NCI-H1048 (cell line): ENCODE data around the gene FRMD5.
A peak's percentile ranks its signal among the peaks of the same experiment; 100 is the strongest.

Source experiments
- DNase-seq: peaks from one replicate; lab custom pipeline; 2025; lab: John Stamatoyannopoulos, UW

FRMD5 gene

DNA sequence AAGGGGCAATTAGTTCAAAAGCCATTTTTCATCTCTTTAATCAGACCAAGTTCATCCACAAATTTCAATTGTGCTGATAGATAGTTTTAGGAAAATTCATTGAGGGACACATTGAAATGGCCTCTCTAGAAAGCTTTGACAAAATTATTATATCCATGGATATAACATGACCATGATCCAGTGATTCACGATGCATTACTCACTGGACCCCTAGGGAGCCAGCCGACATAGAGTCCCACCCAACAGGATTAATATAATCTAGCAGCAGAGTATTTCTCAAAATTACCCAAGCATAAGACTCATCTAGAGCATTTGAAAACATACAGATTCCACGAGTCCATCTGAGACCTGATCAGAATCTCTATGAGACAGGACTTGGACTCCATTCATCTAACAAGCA, 100.3 kb downstream of the FRMD5 start:
- no peak for DNase-seq

- DNase-seq, result no peak
These were observed 101.2 kb downstream of the FRMD5 start for GRCh38 chr15:44093836-44094235.

- DNase-seq, result no peak
These were observed 102.8 kb downstream of the FRMD5 start for GRCh38 chr15:44092221-44092620.

GRCh38 chr15:44087578-44088465, 107.2 kb downstream of the FRMD5 start:
- DNase-seq, result no peak

- no peak for DNase-seq
These were observed 110.3 kb downstream of the FRMD5 start for GRCh38 chr15:44084770-44085169.

- DNase-seq, result no peak
These were observed 110.9 kb downstream of the FRMD5 start for GRCh38 chr15:44084171-44084570.

DNA sequence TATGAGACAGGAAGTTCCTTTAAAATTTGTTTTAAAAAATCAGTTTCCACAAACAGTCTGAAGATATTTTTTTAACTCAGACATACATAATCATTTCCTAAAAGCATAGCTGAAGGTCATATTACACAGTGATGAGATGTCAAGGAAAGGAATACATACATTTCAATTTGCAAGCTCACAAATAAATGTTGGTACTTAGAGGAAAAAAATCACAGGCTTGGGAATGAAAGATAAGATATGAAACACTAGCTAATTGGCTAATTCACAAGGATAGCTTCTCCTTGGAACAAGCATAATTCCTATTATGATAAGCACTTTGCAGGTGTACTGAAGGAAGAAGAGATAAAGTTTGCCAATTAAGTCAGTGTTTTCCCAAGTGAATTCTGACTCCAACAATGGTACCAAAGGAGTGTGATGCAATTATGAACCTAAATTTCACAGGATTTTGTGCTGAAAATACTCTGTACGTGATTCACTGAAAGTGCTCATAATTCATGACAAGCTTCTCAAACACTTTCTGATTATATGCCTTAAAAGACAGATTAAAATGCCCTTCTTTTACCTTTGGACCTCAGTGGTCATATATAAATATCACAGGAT, 112.4 kb downstream of the FRMD5 start:
- DNase-seq, result no peak

DNA sequence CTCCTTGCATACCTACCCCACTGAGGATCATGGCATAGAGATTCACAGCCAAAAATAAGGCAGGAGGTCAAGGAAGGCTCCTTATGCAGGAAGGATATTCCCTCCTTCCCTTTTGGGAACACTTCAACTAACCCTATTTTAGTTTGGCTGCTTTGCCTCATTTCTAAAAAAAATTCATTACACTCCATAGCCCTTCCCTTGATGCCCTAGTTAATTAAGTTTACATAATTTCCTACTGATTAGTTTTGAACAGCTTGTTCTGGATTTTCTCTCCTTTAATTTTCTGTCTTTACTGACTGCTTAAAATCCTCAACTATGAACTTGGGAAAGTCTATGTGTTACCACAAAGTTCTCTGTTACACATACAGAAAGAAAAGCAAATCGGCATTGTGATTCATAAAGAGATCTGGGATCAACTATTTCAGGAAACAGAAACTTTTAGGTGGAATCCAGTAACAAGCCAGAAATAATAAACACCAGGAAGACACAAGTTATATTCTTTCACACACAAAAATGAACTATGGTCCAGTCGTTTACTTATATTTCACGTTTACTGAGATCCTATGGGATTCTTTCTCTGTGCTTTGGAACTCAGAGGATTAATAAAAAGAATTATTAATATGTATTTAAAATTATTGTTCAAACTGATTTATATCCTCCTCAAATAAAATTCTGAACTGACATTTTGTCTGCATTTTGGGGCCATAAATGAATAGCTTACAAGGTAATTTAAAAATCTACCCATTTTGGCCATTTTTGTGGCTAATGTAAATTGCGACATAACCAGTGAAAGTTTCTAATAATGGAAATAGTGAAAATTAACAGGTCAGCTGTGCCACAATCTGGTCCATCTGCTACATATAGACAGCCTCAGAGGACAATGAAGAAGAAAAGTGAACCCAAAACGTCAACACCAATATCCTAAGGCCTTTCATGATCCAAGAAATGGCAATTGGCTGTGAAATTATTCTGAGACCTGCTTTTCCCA, 113.8 kb downstream of the FRMD5 start:
- no peak for DNase-seq

GRCh38 chr15:44075535-44075934, 119.5 kb downstream of the FRMD5 start:
- no peak for DNase-seq

DNA sequence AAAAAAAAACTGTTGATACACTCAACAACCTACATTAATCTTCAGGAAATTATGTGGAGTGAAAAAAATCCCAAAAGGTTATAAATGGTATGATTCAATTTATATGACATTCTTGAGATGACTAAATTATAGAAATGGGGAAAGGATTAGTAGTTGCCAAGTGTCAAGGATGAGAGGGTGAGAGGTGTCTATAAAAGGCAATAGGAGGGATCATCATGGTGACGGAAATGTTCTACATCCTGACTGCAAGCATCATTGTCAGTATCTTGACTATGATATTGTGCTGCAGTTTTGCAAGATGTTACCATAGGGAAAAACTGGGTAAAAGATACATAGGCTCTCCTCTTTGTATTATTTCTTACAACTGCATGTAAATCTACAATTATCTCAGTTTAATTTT, 125.6 kb downstream of the FRMD5 start:
- DNase-seq, result no peak

DNA sequence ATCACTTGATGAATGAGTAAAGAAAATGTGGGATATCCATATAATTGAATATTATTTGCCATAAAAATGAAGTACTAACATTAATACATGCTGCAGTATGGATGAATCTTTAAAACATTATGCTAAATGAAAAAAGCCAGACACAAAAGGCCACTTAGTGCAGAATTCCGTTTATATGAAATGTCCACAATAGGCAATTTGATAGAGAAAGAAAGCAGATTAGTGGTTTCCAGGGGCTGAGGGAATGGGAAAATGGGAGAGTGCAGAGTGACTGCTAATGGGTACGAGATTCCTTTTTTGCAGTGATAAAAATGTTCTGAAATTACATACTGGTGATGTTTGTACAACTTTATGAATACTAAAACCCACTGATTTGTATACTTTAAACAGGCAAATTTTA, 126.7 kb downstream of the FRMD5 start:
- DNase-seq, result no peak

GRCh38 chr15:44066211-44066827, 128.8 kb downstream of the FRMD5 start:
- peak; percentile 42 for DNase-seq

DNA sequence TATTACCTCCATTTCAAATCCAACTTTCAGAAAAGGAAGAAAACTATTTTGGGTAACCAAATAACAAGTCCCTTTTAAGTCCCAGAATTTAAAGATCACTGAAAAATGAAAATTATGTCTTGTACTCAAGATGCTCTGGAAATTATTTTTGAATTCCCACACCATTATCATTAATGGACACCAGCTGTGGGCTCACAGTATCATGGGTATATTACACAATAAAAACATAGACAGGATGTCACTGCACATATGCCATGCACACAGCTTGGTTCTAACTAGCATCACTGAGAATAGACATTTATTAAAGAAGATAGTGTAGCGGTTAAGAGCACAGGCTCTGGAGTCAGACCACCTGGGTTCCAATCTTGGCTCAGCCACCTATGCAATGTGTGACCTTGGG, 130.4 kb downstream of the FRMD5 start:
- no peak for DNase-seq

DNA sequence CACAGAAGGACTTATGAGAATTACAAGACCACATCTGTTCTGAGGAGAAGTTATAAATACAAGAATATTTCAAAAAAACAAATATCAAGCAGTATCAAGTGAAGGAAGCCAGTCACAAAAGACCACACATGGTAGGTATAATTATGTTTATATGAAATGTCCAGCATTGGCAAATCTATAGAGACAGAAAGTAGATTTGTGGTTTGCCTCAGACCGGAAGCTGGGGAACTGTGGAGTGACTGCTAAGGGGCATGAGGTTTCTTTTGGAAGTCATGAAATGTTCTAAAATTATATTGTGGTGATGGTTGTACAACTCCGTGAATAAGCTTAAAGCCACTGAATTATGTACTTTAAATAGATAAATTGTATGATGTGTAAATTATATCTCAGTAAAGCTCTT, 136.9 kb downstream of the FRMD5 start:
- DNase-seq, result no peak

- DNase-seq, result no peak
These were observed 149.4 kb downstream of the FRMD5 start for GRCh38 chr15:44045661-44046060.

GRCh38 chr15:44045217-44045616, 149.9 kb downstream of the FRMD5 start:
- DNase-seq, result no peak

DNA sequence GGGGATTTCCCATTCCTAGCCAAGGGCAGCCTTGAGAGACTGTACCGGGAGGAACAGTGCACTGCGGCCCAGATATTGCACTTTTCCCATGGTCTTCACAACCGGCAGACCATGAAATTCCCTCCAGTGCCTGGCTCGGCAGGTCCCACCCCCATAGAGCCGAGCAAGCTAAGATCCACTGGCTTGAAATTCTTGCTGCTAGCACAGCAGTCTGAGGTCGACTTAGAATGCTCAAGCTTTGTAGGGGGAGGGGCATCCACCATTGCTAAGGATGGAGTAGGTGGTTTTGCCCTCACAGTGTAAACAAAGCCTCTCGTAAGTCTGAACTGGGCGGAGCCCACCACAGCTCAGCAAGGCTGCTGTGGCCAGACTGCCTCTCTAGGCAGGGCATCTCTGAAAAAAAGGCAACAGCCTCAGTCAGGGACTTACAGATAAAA, 156.3 kb downstream of the FRMD5 start:
- DNase-seq, result no peak

- no peak for DNase-seq
These were observed 159.0 kb downstream of the FRMD5 start for GRCh38 chr15:44035781-44036699.

GRCh38 chr15:44034933-44035624, 160.0 kb downstream of the FRMD5 start:
- no peak for DNase-seq

DNA sequence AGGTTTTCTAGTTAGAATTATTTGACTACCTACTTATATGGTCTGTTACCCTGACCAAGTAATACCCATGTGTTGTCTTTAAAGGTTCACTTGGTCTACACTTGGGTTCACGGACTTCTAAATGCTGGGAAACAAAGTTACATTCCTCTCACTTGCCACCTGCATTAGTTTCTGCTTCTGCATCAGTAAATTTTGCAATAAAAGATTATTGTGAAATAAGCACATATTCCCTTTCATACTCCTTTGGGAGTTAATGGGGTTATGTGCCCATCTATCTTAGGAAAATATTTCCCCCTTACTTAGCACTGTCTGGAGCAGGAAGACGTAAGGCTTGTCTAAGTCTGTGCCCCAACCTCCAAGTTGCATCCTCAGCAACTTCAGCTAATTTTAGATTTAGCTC, 160.7 kb downstream of the FRMD5 start:
- no peak for DNase-seq
